K562 (cell line): ENCODE results near the gene DLX2. TPM values are rescaled to one million over a fixed set of nuclear protein-coding genes. Genes with fewer than 3 reads are reported as not detected.

Experiments
- ATAC-seq: fragments of 200-7000 bp; cut with Tn5 transposase; 3 replicates; pipeline ENCODE4 v1.9.1; 2020; ENCODE audit warnings: moderate library complexity
- BruUV-seq: library from RNA; stranded (reverse); fragments of 400-500 nt; replicated peaks from 2 replicates; lab custom pipeline; 2021; lab: Mats Ljungman, UMichigan
- CTCF ChIA-PET: fragments of 300-600 bp; formaldehyde crosslinking; extraction: SDS; loops from one replicate; lab custom pipeline; 2021; ENCODE audit warnings: low intra/inter-chr PET ratio; lab: Yijun Ruan, JAX
- POLR2A ChIA-PET: fragments of 300-600, 350-650 bp; sonication (Branson Sonifier 250); formaldehyde crosslinking; extraction: SDS; loops from one replicate; lab custom pipeline; 2021; ENCODE audit warnings: antibody characterized with exemption, inconsistent platforms; lab: Yijun Ruan, JAX
- DNase-seq, 4 experiments: peaks; one replicate each; pipeline versions ENCODE4 v3.0.0 to v3.0.0-alpha.2; 2011 to 2018; ENCODE audit warnings: low spot score in 3 of 4, mixed read lengths in 3 of 4; ENCODE audit errors: extremely low read depth in 1 of 4
- FAIRE-seq: peaks from 2 replicates; lab custom pipeline; 2011; peaks lifted over from hg19 to GRCh38; lab: Jason Lieb, UNC
- H2AFZ ChIP-seq: 2 replicates; pipeline ENCODE4 v1.6.0; 2011; ENCODE audit warnings: low read depth, low read length, control low read depth, inconsistent platforms
- H3K27ac ChIP-seq: fragments of 200-600 bp; 3 replicates; pipeline ENCODE4 v1.8.0; 2011; ENCODE audit warnings: low read depth, mild to moderate bottlenecking, control low read depth, inconsistent platforms, low read length, moderate library complexity, mixed read lengths; ENCODE audit errors: extremely low read depth
- H3K27me3 ChIP-seq, 2 experiments: fragments of 300-600 bp in 1 of 2; 2 replicates in 1 of 2; 3 replicates in 1 of 2; pipeline versions ENCODE4 v1.6.0 to v1.8.0; 2011; ENCODE audit warnings: inconsistent platforms in 2 of 2, low read length in 2 of 2, mild to moderate bottlenecking in 1 of 2, mixed read lengths in 1 of 2, moderate library complexity in 1 of 2; ENCODE audit not compliant: control insufficient read depth in 2 of 2, insufficient read depth in 2 of 2
- H3K36me3 ChIP-seq: fragments of 300-600 bp; 3 replicates; pipeline ENCODE4 v1.8.0; 2011; ENCODE audit warnings: mild to moderate bottlenecking, low read length, inconsistent platforms; ENCODE audit not compliant: control insufficient read depth, insufficient read depth
- H3K4me1 ChIP-seq, 2 experiments: fragments of 200-600 bp in 1 of 2; replicated peaks in 1 of 2; 2 replicates in 1 of 2; 3 replicates in 1 of 2; pipeline versions ENCODE4 v1.5.1 to v1.8.0; 2011; ENCODE audit warnings: inconsistent platforms in 2 of 2, low read length in 2 of 2, mild to moderate bottlenecking in 1 of 2, mixed read lengths in 1 of 2, moderate library complexity in 1 of 2; ENCODE audit not compliant: control insufficient read depth in 2 of 2, insufficient read depth in 2 of 2
- H3K4me2 ChIP-seq: 2 replicates; pipeline ENCODE4 v1.6.1; 2011; ENCODE audit warnings: low read length, control low read depth, inconsistent platforms, mixed read lengths; ENCODE audit not compliant: insufficient read depth
- H3K4me3 ChIP-seq: fragments of 200-600 bp; sonication (generic), shearing (Covaris generic); 2 replicates; pipeline ENCODE4 v1.5.1; 2016; ENCODE audit warnings: control low read depth, inconsistent platforms
- H3K79me2 ChIP-seq: fragments of 200-600 bp; 3 replicates; pipeline ENCODE4 v1.8.0; 2011; ENCODE audit warnings: low read length, inconsistent platforms; ENCODE audit not compliant: control insufficient read depth, insufficient read depth
- H3K9ac ChIP-seq, 2 experiments: 2 replicates each; pipeline versions ENCODE4 v1.6.0 to v1.6.1; 2011; ENCODE audit warnings: low read depth in 2 of 2, low read length in 2 of 2, control low read depth in 1 of 2, inconsistent platforms in 1 of 2, mild to moderate bottlenecking in 1 of 2, mixed read lengths in 1 of 2; ENCODE audit not compliant: insufficient read depth in 1 of 2
- H3K9me1 ChIP-seq: one replicate; pipeline ENCODE4 v1.6.0; 2011; ENCODE audit warnings: inconsistent platforms, mild to moderate bottlenecking, low read length, moderate library complexity; ENCODE audit not compliant: control insufficient read depth, insufficient read depth
- H3K9me3 ChIP-seq: replicated peaks from 2 replicates; pipeline ENCODE4 v1.5.1; 2011; ENCODE audit warnings: low read depth, low read length, inconsistent platforms; ENCODE audit not compliant: control insufficient read depth, insufficient read depth
- H4K20me1 ChIP-seq: replicated peaks from 2 replicates; pipeline ENCODE4 v1.6.1; 2011; ENCODE audit warnings: low read length, inconsistent platforms, mixed read lengths; ENCODE audit not compliant: control insufficient read depth, insufficient read depth
- CHD1 ChIP-seq: fragments of 200-600 bp; sonication (generic); IDR thresholded peaks from one replicate; pipeline ENCODE4 v1.6.1; 2012; ENCODE audit warnings: mild to moderate bottlenecking, moderate library complexity, low read length, inconsistent platforms
- MEIS2 ChIP-seq: fragments of 450-650 bp; IDR thresholded peaks from 2 replicates; pipeline ENCODE4 v1.6.1; 2014; ENCODE audit warnings: mild to moderate bottlenecking; ENCODE audit not compliant: partially characterized antibody
- RAD21 ChIP-seq, 2 experiments: fragments of 250-450 bp in 1 of 2; fragments of 450-650 bp in 1 of 2; sonication (Bioruptor Pico) in 1 of 2; formaldehyde crosslinking in 1 of 2; IDR thresholded peaks in 1 of 2; conservative IDR thresholded peaks in 1 of 2; 2 replicates each; pipeline versions ENCODE4 v1.4.0 to v1.8.0; 2020 to 2022; ENCODE audit warnings: mild to moderate bottlenecking in 2 of 2, moderate library complexity in 1 of 2
- SMAD2 ChIP-seq: fragments of 150-350 bp; IDR thresholded peaks from 2 replicates; pipeline ENCODE4 v1.6.1; 2014; ENCODE audit warnings: low read depth, mild to moderate bottlenecking, low read length
- ZNF165 ChIP-seq: fragments of 250-450 bp; sonication (Bioruptor Pico); IDR thresholded peaks from 2 replicates; pipeline ENCODE4 v1.4.0; 2020; ENCODE audit warnings: borderline replicate concordance
- WGBS: fragments of 100-300 bp; shearing (Covaris generic); methylation state at CpG from one replicate; pipeline ENCODE4 v1.1.6; 2016; ENCODE audit warnings: low coverage, mixed read lengths; ENCODE audit not compliant: insufficient coverage; ENCODE audit errors: missing lambda C conversion rate; 5-methylcytosine and 5-hydroxymethylcytosine counted together
- in situ Hi-C: fragments of 300-500 bp; cut with MboI; formaldehyde crosslinking; loops from 4 replicates; pipeline ENCODE4 v1.15.0; 2018; ENCODE audit warnings: inconsistent platforms, mixed read lengths
- intact Hi-C: fragments of 100-400 bp; cut with micrococcal nuclease; formaldehyde crosslinking; loops from 2 replicates; pipeline ENCODE4 v1.14.2; 2022
- polyA plus RNA-seq, 8 experiments: library from polyadenylated mRNA; depleted of rRNA in 4 of 8; stranded (reverse) in 5 of 8; unstranded in 3 of 8; fragments of >200 nt; fragmentation: Nextera tagmentation in 2 of 8; fragmentation: Illumina TruSeq in 1 of 8; extraction: Ambion mirVana in 2 of 8; extraction: Trizol in 1 of 8; gene quantifications; 2 replicates each; pipeline versions ENCODE4 v1.2.1 to v1.2.3, GENCODE V29; 2011 to 2014; ENCODE audit warnings: inconsistent platforms in 1 of 8, missing spikeins in 1 of 8
- total RNA-seq, 7 experiments: library from RNA; depleted of rRNA in 6 of 7; stranded (reverse); fragments of >200 nt in 6 of 7; fragmentation: Illumina TruSeq in 2 of 7; extraction: Trizol in 2 of 7; gene quantifications; 2 replicates each; pipeline versions ENCODE4 v1.2.1 to v1.2.3, GENCODE V29; 2011 to 2021; ENCODE audit warnings: low replicate concordance in 1 of 7

Gene DLX2
- total and polyA plus RNA-seq, 9 of the 15 experiments (the other 6 are each of a cell fraction or from before 2014, with no cell fraction given): 0.14 to 4.3 (median 0.86) TPM

DNA sequence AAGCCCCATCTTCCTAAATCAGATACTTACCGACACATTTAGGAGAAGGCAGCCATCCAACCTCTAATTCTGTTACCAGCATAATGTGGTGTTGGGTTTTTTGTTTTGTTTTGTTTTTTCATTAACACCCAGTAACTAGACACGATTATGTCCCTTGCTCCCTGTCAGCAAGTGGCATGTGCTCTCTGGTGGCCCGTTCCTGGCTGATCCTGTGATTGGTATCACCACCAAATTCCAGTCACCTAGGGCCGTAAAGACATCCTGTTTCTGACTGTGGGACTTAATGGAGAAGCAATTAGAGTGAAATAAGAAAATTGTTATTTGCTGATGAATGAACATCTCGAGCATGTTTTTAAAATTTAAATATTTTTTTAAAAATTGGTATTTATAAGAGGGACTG, 23.3 kb downstream of the DLX2 start:
- POLR2A ChIA-PET: no interaction called here
- H3K9ac ChIP-seq: no peak overlapping the region
- no peaks in the 10 kb centered on the region for H3K9me1 ChIP-seq
- no peaks in the 10 kb centered on the region for H3K36me3 ChIP-seq
- H3K27ac ChIP-seq: no peak overlapping the region
- FAIRE-seq (peak; percentile 29), ATAC-seq (no peak), DNase-seq (no peak)
- H3K4me3 ChIP-seq: no peak overlapping the region
- no TSS peak for BruUV-seq
- CTCF ChIA-PET: no interaction called here
- no peak overlapping the region for H2AFZ ChIP-seq
- in situ Hi-C loops: no loop called here
- H3K4me2 ChIP-seq: no peak overlapping the region
- no peaks in the 10 kb centered on the region for H3K27me3 ChIP-seq
- 59% methylated on average over 5 of the region's 5 CpGs for WGBS
- H4K20me1 ChIP-seq: no peaks in the 10 kb centered on the region
- peak in 1 of 2 experiments; percentile 2; a peak in 1 of 4 replicates for TF ChIP-seq RAD21 (CRISPR knock-in tag; conservative IDR thresholded peaks at IDR 0.05 in 1 of 2, IDR thresholded peaks at IDR 0.05 in 1 of 2)
- no peak for TF ChIP-seq ZNF165
- no peak for TF ChIP-seq CHD1
- intact Hi-C loops: no loop called here
- H3K9me3 ChIP-seq: 0 out of 2 replicates have a peak, but pooled peaks cover 3% of the 10 kb centered on the region
- peaks cover 4 to 20% of the 10 kb centered on the region in 2 experiments; a peak in 4 of 5 replicates for H3K4me1 ChIP-seq
- no peaks in the 10 kb centered on the region for H3K79me2 ChIP-seq

DNA sequence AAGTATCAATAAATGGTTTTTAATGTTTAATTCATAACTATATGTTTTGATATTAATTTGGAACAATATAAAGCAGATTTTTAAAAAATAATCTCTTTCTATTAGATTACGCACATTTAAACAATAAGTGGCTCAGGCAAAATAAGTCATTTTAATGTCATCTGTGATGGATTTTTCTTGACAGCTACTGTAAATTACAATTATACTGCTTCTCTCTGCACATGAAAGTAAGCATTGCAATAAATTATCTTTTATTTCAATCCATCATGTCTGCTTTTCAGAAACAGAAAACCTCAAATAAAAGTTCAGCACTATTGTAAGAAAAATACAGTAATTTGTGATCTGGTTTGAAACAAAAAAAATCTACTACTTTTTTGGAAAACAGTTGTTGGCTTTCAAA, 28.4 kb downstream of the DLX2 start:
- no peaks in the 10 kb centered on the region for H3K9me1 ChIP-seq
- no peaks in the 10 kb centered on the region for H3K36me3 ChIP-seq
- no peaks in the 10 kb centered on the region for H3K79me2 ChIP-seq
- TF ChIP-seq SMAD2 (no peak), MEIS2 (peak; percentile 19)
- ChIA-PET CTCF (no interaction called here), POLR2A (no interaction called here)
- H3K4me1 ChIP-seq: no peaks in the 10 kb centered on the region; a peak in 2 of 5 replicates
- H3K4me2 ChIP-seq: no peak overlapping the region
- no peak overlapping the region for H3K9ac ChIP-seq
- H4K20me1 ChIP-seq: no peaks in the 10 kb centered on the region
- H2AFZ ChIP-seq: no peak overlapping the region
- H3K27ac ChIP-seq: no peak overlapping the region
- BruUV-seq: no TSS peak
- in situ Hi-C loops: no loop called here
- intact Hi-C loops: no loop called here
- H3K27me3 ChIP-seq: no peaks in the 10 kb centered on the region
- ATAC-seq: no peak
- no peak for DNase-seq
- no peaks in the 10 kb centered on the region for H3K9me3 ChIP-seq
- 97% methylated on average over 1 of the region's 1 CpG for WGBS
- no peak overlapping the region for H3K4me3 ChIP-seq
- FAIRE-seq: peak; percentile 6
